Fibroblast of villous mesenchyme (primary cell): ENCODE data around the gene RASSF4. TPM values are rescaled to one million over a fixed set of nuclear protein-coding genes. Genes with fewer than 3 reads are reported as not detected.

Source experiments
- DNase-seq: peaks from one replicate; pipeline ENCODE4 v3.0.0-alpha.2; 2010; ENCODE audit warnings: low read depth
- H3K4me3 ChIP-seq: 2 replicates; pipeline ENCODE4 v1.5.1; 2011; ENCODE audit warnings: low read depth, mild to moderate bottlenecking, low read length
- CTCF ChIP-seq: IDR thresholded peaks from 2 replicates; pipeline ENCODE4 v1.5.1; 2012; ENCODE audit warnings: low read depth, mild to moderate bottlenecking, low read length; ENCODE audit not compliant: insufficient read depth
- total RNA-seq: library from RNA; depleted of rRNA; stranded (reverse); fragments of >200 nt; gene quantifications from 2 replicates; pipeline ENCODE4 v1.2.3, GENCODE V29; 2012

RASSF4 gene
- total RNA-seq, 1 donor: 6.0 TPM

- TF ChIP-seq CTCF: no peak
- DNase-seq: no peak
- no peak overlapping the region for H3K4me3 ChIP-seq
Observed at GRCh38 chr10:44994752-44995530, 35.3 kb downstream of the RASSF4 start.

GRCh38 chr10:44995581-44995913 is 35.9 kb downstream of the RASSF4 start:
- no peak for DNase-seq
- H3K4me3 ChIP-seq: no peak overlapping the region
- no peak for TF ChIP-seq CTCF

- DNase-seq: peak; percentile 85
- no peak for TF ChIP-seq CTCF
- no peak overlapping the region for H3K4me3 ChIP-seq
Observed at GRCh38 chr10:44995914-44996669, 36.5 kb downstream of the RASSF4 start.

- no peak for DNase-seq
- TF ChIP-seq CTCF: no peak
- H3K4me3 ChIP-seq: no peak overlapping the region
Observed at GRCh38 chr10:44997105-44997748, 37.6 kb downstream of the RASSF4 start.

- no peak overlapping the region for H3K4me3 ChIP-seq
- TF ChIP-seq CTCF: no peak
Observed at GRCh38 chr10:44998146-44998631, 38.6 kb downstream of the RASSF4 start.

GRCh38 chr10:45000138-45000751 is 40.6 kb downstream of the RASSF4 start:
- peak; percentile 74 for DNase-seq
- peak overlapping the region; percentile 72 for H3K4me3 ChIP-seq
- TF ChIP-seq CTCF: no peak

More at GRCh38 chr10:44998146-44998631, 38.6 kb downstream of the RASSF4 start:
- peak; percentile 82 for DNase-seq
